ENCODE results near the gene KCNAB2. TPM values are rescaled to one million over a fixed set of nuclear protein-coding genes. Genes with fewer than 3 reads are reported as not detected.

The KCNAB2 gene
- total RNA-seq, 2 donors from 2014 or later = 203 to 207 TPM

DNA sequence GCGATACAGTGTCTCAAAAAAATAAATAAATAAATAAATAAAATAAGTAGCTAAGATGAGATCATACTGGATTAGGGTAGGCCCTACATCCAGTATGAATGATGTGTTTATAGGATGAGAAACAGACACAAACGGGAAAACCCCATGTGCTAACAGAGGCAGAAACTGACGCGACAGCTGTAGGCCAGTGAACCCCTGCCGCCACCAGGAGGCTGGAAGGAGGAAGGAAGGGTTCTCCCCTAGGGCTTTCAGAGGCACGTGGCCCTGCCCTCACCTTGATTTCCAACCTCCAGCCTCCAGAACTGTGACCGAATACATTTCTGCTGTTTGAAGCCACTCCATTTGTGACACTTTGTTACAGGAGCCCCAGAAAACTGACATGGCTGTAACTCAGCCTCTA, 95.9 kb downstream of the KCNAB2 start:
- peaks cover 7% of the 10 kb centered on the region for H3K27me3 Mint-ChIP-seq
- DNase-seq = no peak
- ATAC-seq = peak; percentile 53
- H3K9me3 ChIP-seq (ENCODE audit: control insufficient read depth, low read length, poor library complexity, severe bottlenecking) = no peaks in the 10 kb centered on the region
- no peaks in the 10 kb centered on the region for H3K4me1 Mint-ChIP-seq
- no peak overlapping the region for H3K27ac Mint-ChIP-seq
- H3K36me3 Mint-ChIP-seq (ENCODE audit: low read depth) = no peaks in the 10 kb centered on the region
- no peak overlapping the region for H3K4me3 Mint-ChIP-seq

DNA sequence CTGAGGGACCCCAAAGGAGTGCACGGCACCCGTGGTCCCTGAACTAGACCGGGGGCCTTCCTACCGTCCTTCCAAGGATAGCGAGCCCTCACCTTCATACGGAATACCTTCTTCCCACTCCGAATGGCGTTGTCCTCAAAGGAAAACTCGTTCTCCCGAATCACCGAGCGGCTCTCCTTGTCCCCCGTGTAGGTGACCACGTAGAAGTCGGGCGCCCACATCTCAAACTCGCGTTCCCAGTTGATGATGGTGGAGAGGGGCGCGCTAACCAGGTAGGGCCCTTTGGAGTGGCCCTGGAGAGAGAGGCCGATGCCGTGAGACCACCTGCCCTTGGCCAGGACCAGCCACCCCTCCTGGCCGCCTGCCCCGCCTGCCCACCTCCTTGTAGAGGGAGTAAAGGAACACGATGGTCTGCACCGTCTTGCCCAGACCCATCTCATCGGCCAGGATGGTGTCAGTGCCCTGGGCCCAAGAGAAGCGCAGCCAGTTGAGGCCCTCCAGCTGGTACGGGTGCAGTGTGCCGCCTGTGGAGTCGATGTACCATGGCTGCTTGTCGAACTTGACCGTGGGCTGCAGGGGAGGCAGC, 96.4 kb downstream of the KCNAB2 start:
- Mint-ChIP-seq H3K36me3 (ENCODE audit: low read depth) (no peaks in the 10 kb centered on the region), H3K27ac (no peak overlapping the region), H3K4me3 (no peak overlapping the region), H3K27me3 (peaks cover 11% of the 10 kb centered on the region), H3K4me1 (no peaks in the 10 kb centered on the region)
- no peak for ATAC-seq
- no peak for DNase-seq
- no peaks in the 10 kb centered on the region for H3K9me3 ChIP-seq (ENCODE audit: control insufficient read depth, low read length, poor library complexity, severe bottlenecking)

DNA sequence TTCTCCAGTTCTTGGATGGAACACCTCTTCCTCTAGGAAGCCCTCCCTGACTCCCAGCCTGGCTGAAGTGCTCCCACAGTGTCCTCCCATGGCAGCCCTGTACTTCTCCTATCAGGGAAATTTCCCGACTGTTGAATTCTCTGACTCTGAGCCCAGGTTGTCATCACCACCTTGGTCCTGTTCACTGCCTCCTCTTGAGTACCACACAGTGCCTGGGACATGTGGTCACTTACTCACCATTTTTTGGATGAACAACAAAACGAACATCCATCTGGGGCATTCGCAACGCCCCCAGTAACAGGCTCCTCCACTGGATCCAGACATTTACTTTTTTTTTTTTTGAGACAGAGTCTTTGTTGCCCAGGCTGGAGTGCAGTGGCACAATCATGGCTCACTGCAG, 97.0 kb downstream of the KCNAB2 start:
- Mint-ChIP-seq H3K27ac (no peak overlapping the region), H3K36me3 (ENCODE audit: low read depth) (no peaks in the 10 kb centered on the region), H3K4me1 (no peaks in the 10 kb centered on the region), H3K27me3 (peaks cover 11% of the 10 kb centered on the region), H3K4me3 (no peak overlapping the region)
- DNase-seq = no peak
- H3K9me3 ChIP-seq (ENCODE audit: control insufficient read depth, low read length, poor library complexity, severe bottlenecking) = no peaks in the 10 kb centered on the region
- no peak for ATAC-seq

DNA sequence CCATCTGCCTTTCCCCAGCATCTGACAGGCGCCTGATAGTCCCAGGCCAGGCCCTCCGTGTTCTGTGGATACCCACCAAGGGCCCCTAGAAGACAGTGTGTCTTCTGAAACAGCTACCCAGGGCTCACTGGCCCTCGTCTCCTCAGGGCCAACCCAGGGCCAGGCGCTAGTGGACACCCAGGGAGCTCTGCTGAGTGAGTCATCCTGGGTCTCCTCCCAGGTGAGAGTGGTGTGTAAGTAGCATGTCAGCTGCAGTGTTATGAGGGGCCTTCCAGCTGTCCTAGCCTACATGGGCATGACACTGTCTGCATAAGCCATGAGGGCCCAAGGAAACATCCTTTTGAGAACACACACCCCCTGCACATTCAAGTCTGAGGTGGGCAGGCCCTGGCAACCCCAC, 97.7 kb downstream of the KCNAB2 start:
- H3K27me3 Mint-ChIP-seq = peaks cover 15% of the 10 kb centered on the region
- H3K27ac Mint-ChIP-seq = no peak overlapping the region
- peaks cover 5% of the 10 kb centered on the region for H3K4me1 Mint-ChIP-seq
- DNase-seq = no peak
- no peak overlapping the region for H3K4me3 Mint-ChIP-seq
- H3K9me3 ChIP-seq (ENCODE audit: control insufficient read depth, low read length, poor library complexity, severe bottlenecking) = no peaks in the 10 kb centered on the region
- no peak for ATAC-seq
- H3K36me3 Mint-ChIP-seq (ENCODE audit: low read depth) = no peaks in the 10 kb centered on the region

DNA sequence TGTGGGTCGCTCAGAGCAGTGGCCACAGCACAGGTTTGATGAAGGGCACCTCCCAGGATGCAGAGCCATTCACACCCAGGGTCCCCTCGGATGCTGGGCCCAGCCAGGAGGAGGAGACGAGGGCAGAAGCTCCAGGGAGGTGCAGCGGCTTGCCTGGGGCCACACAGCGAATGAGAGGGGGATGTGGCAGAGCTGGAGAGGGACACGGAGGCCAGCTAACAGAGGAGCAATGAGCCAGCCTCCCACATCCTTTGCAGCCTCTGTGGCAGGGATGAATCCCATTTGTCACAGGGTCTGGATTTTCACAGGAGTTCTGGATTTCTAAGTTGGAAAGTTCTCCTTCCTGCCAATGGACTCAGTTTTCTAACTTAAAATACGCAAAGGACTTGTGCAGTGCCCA, 98.5 kb downstream of the KCNAB2 start:
- Mint-ChIP-seq H3K4me3 (no peak overlapping the region), H3K36me3 (ENCODE audit: low read depth) (no peaks in the 10 kb centered on the region), H3K27me3 (peaks cover 15% of the 10 kb centered on the region), H3K4me1 (peaks cover 6% of the 10 kb centered on the region), H3K27ac (no peak overlapping the region)
- H3K9me3 ChIP-seq (ENCODE audit: control insufficient read depth, low read length, poor library complexity, severe bottlenecking) = no peaks in the 10 kb centered on the region
- no peak for ATAC-seq
- DNase-seq = no peak

DNA sequence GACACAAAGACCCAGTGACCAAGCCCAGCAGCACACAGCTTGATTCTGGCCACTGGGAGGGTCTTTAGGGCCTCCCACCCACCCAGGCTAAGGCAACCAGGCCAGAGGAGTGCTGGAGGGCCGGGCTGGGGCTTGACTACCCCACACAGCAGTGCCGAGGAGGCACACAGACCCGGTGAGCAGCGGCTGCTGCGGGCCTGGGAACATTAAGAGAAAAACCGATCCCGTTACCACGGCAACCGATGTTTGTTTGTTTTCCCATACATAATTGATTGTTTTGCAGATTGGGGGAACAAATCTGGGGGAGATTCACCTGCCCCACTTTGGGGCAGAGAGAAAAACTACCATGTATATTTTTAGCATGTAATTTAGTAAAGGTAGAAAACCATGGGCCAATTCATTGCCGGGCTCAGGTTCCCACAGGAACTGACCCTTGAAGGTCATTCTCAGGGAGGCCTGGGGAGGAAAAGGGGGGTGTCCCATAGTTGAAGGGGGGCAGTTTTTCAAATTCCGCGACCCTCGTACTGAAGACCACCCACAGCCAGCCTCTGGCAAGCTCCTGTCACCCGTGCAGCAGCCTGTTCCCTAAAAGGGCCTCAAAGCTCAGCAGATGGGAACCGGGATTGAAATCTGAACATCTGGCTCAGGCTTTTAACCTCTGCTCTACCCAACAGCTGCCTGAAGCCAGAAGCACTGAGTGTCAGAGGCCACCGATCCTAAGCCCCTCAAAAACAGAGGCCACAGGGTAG, 99.1 kb downstream of the KCNAB2 start:
- H3K4me1 Mint-ChIP-seq = peaks cover 6% of the 10 kb centered on the region
- peaks cover 15% of the 10 kb centered on the region for H3K27me3 Mint-ChIP-seq
- no peaks in the 10 kb centered on the region for H3K36me3 Mint-ChIP-seq (ENCODE audit: low read depth)
- H3K27ac Mint-ChIP-seq = no peak overlapping the region
- ATAC-seq = no peak
- H3K9me3 ChIP-seq (ENCODE audit: control insufficient read depth, low read length, poor library complexity, severe bottlenecking) = no peaks in the 10 kb centered on the region
- H3K4me3 Mint-ChIP-seq = no peak overlapping the region
- no peak for DNase-seq

DNA sequence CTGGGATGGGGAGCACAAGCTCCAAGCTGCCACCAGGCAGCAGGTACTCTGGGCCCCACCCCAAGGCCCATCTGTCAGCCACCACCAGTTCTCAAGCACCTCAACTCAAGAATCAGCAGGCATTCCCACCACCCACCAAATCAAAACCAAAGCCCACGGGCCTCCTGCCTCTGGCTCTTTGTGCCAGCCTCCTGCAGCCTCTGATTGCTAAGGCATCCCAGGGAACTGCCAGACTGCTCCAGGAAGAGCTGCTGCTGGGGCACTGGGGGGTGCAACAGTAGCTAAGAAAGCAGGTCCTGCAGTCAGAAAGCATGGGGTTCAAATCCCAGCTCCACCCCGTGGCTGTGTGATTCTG, 99.7 kb downstream of the KCNAB2 start:
- Mint-ChIP-seq H3K27me3 (peaks cover 15% of the 10 kb centered on the region), H3K27ac (no peak overlapping the region), H3K4me3 (no peak overlapping the region), H3K36me3 (ENCODE audit: low read depth) (no peaks in the 10 kb centered on the region), H3K4me1 (peaks cover 6% of the 10 kb centered on the region)
- ATAC-seq (no peak), DNase-seq (no peak)
- no peaks in the 10 kb centered on the region for H3K9me3 ChIP-seq (ENCODE audit: control insufficient read depth, low read length, poor library complexity, severe bottlenecking)

DNA sequence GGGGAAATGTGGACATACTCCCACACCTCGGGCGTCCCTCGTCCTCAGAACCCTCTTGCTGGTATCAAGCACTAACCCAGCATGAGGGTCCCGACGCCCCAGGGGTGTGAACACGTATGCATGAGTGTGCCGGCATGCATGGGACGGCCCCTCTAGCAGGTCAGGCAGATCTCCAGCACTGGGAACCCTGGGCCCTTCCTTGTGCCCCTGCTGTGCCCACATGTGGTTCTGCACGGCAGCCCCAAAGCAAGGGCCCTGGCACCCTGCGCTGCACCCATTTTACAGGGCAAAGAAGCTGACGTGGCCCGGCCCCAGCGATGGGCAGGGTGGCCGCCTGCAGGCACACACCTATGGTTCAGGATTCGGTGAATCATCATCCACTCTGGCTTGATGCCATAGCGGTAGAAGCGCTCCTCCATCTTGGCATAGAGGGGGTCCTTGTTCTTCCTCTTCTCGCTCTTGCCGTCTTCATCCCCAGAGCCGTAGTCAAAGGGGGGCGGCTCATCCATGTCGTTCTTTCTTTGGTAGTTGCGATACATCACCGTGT, 100.2 kb downstream of the KCNAB2 start:
- no peaks in the 10 kb centered on the region for H3K9me3 ChIP-seq (ENCODE audit: control insufficient read depth, low read length, poor library complexity, severe bottlenecking)
- Mint-ChIP-seq H3K4me1 (peaks cover 6% of the 10 kb centered on the region), H3K27me3 (peaks cover 15% of the 10 kb centered on the region), H3K36me3 (ENCODE audit: low read depth) (no peaks in the 10 kb centered on the region), H3K27ac (no peak overlapping the region), H3K4me3 (no peak overlapping the region)
- ATAC-seq (no peak), DNase-seq (no peak)

DNA sequence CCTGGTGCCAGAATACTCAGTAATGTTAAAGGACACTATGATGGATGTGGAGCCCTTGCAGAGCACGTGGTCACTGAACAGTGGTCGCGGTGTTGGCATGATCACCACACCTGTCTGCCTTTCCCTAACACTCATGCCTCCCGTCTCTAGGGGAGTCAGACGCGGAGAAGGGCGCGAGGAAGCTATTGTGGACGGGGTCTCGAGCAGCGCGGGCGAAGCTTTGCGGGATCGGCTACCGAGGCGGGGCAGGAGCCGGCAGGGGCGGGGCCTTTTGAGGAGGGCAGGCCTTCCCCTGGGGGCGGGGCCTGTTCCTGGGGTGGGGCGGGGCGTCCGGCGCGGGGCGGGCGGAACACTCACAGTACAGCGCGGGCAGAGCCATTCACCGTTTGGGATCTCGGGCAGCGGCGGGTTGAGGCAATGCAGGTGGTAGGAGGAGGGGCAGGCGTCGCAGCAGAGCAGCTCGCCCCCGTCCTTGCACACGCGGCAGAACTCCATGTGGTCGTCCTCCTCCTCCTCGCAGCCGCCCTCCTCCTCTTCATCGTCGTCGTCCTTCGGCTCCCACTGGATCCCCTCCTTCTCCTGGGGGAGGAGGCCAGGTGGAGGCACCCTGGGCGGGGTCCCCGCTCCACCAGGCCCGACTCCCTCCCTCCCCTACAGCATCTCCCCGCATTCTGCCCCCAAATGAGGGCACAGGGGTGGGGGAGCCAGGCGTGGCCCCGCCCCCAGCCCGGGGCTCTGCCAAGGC, 103.0 kb downstream of the KCNAB2 start:
- peak overlapping the region; percentile 73 for H3K4me3 Mint-ChIP-seq
- DNase-seq (peak; percentile 43 to 56 (median 54)), ATAC-seq (peak; percentile 95)
- H3K36me3 Mint-ChIP-seq (ENCODE audit: low read depth) = no peaks in the 10 kb centered on the region
- no peak overlapping the region for H3K27ac Mint-ChIP-seq
- peaks cover 15% of the 10 kb centered on the region for H3K27me3 Mint-ChIP-seq
- no peaks in the 10 kb centered on the region for H3K9me3 ChIP-seq (ENCODE audit: control insufficient read depth, low read length, poor library complexity, severe bottlenecking)
- peaks cover 6% of the 10 kb centered on the region for H3K4me1 Mint-ChIP-seq

DNA sequence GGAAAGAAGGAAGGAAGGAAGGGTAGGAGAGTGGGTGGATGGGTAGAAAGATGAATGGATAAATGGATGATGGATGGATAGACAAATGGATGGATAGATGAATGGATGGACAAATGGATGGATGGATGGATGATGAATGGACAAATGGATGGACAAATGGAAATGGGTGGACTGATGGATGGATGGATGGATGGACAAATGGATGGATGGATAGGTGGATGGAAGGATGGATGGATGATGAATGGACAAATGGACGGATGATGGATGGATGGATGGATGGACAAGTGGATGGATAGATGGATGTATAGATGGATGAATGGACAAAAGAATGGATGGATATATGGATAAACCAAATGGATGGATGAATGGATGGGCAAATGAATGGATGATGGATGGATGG, 103.9 kb downstream of the KCNAB2 start:
- DNase-seq (no peak), ATAC-seq (no peak)
- Mint-ChIP-seq H3K27me3 (peaks cover 15% of the 10 kb centered on the region), H3K4me1 (peaks cover 6% of the 10 kb centered on the region), H3K27ac (no peak overlapping the region), H3K36me3 (ENCODE audit: low read depth) (no peaks in the 10 kb centered on the region), H3K4me3 (no peak overlapping the region)
- no peaks in the 10 kb centered on the region for H3K9me3 ChIP-seq (ENCODE audit: control insufficient read depth, low read length, poor library complexity, severe bottlenecking)

DNA sequence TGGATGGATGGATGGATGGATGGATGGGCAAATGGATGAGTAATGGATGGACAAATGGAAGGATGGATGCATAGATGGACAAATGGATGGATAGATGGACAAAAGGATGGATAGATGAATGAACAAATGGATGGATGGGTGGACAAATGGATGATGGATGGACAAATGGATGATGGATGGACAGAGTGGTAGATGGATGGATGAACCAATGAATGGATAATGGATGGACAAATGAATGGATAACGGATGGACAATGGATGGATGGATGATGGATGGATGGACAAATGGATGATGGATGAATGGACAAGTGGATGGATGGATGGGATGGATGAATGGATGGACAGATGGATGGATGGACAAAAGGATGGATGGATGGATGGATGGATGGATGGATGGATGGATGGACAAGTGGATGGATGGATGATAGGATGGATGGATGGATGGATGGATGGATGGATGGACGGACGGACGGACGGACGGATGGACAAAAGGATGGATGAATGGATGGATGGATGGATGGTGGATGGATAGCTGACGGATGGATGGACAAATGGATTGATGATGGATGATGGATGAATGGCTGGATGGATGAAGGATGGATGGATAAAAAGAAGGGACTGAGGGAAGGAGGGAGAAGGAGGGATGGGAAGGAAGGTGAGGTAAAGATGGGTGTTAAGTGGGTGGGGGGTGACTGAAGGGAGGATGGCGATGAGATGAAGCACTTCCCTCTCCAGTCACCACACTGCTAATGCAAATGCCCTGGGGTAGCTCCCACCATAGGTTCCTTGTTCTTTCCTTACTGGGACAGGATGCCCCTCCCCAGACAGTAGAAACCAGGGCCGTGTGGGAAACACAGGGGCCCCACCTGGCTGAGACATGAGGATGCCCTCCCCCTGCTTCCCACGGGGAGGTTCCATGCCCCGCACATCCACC, 104.6 kb downstream of the KCNAB2 start:
- Mint-ChIP-seq H3K27ac (no peak overlapping the region), H3K36me3 (ENCODE audit: low read depth) (no peaks in the 10 kb centered on the region)

More for the DNA sequence above, 104.6 kb downstream of the KCNAB2 start:
- Mint-ChIP-seq H3K4me1 (peaks cover 6% of the 10 kb centered on the region), H3K27me3 (peaks cover 15% of the 10 kb centered on the region), H3K4me3 (no peak overlapping the region)
- H3K9me3 ChIP-seq (ENCODE audit: control insufficient read depth, low read length, poor library complexity, severe bottlenecking) = no peaks in the 10 kb centered on the region
- DNase-seq (no peak), ATAC-seq (no peak)
